ENCODE measurements around the gene ALDOC.

- TF ChIP-seq YY1 (IDR thresholded peaks at IDR 0.05; ENCODE audit: low read depth, low read length) = no peak
- TF ChIP-seq EZH2 (IDR thresholded peaks at IDR 0.05; ENCODE audit: borderline replicate concordance, control insufficient read depth, low read depth, low read length) = no peak
- no peak for TF ChIP-seq CTCF (IDR thresholded peaks at IDR 0.05 in 2 of 3, conservative IDR thresholded peaks at IDR 0.05 in 1 of 3; ENCODE audit: control insufficient read depth in 2 of 3, extremely low read depth in 1 of 3, insufficient read depth in 1 of 3, low read depth in 3 of 3, low read length in 3 of 3)
- TF ChIP-seq ETV6 (conservative IDR thresholded peaks at IDR 0.05 in 1 of 2, IDR thresholded peaks at IDR 0.05 in 1 of 2; ENCODE audit: borderline replicate concordance in 1 of 2, low read depth in 1 of 2) = no peak
- TF ChIP-seq GATAD2B (conservative IDR thresholded peaks at IDR 0.05; ENCODE audit: low read depth) = no peak
- no peak for TF ChIP-seq MYC (IDR thresholded peaks at IDR 0.05; ENCODE audit: insufficient read depth, insufficient read length, insufficient replicate concordance, low read length, severe bottlenecking)
- no peak for TF ChIP-seq CHD2 (IDR thresholded peaks at IDR 0.05; ENCODE audit: borderline replicate concordance, low read depth, low read length)
- TF ChIP-seq, protein P1, sequence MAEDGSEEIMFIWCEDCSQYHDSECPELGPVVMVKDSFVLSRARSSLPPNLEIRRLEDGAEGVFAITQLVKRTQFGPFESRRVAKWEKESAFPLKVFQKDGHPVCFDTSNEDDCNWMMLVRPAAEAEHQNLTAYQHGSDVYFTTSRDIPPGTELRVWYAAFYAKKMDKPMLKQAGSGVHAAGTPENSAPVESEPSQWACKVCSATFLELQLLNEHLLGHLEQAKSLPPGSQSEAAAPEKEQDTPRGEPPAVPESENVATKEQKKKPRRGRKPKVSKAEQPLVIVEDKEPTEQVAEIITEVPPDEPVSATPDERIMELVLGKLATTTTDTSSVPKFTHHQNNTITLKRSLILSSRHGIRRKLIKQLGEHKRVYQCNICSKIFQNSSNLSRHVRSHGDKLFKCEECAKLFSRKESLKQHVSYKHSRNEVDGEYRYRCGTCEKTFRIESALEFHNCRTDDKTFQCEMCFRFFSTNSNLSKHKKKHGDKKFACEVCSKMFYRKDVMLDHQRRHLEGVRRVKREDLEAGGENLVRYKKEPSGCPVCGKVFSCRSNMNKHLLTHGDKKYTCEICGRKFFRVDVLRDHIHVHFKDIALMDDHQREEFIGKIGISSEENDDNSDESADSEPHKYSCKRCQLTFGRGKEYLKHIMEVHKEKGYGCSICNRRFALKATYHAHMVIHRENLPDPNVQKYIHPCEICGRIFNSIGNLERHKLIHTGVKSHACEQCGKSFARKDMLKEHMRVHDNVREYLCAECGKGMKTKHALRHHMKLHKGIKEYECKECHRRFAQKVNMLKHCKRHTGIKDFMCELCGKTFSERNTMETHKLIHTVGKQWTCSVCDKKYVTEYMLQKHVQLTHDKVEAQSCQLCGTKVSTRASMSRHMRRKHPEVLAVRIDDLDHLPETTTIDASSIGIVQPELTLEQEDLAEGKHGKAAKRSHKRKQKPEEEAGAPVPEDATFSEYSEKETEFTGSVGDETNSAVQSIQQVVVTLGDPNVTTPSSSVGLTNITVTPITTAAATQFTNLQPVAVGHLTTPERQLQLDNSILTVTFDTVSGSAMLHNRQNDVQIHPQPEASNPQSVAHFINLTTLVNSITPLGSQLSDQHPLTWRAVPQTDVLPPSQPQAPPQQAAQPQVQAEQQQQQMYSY (CRISPR knock-in tag; IDR thresholded peaks at IDR 0.05) = no peak
- no peak for TF ChIP-seq RAD21 (IDR thresholded peaks at IDR 0.05; ENCODE audit: insufficient read depth, low read depth, low read length)
- TF ChIP-seq BRCA1 (IDR thresholded peaks at IDR 0.05; ENCODE audit: low read depth, low read length) = no peak
- TF ChIP-seq, protein P2, sequence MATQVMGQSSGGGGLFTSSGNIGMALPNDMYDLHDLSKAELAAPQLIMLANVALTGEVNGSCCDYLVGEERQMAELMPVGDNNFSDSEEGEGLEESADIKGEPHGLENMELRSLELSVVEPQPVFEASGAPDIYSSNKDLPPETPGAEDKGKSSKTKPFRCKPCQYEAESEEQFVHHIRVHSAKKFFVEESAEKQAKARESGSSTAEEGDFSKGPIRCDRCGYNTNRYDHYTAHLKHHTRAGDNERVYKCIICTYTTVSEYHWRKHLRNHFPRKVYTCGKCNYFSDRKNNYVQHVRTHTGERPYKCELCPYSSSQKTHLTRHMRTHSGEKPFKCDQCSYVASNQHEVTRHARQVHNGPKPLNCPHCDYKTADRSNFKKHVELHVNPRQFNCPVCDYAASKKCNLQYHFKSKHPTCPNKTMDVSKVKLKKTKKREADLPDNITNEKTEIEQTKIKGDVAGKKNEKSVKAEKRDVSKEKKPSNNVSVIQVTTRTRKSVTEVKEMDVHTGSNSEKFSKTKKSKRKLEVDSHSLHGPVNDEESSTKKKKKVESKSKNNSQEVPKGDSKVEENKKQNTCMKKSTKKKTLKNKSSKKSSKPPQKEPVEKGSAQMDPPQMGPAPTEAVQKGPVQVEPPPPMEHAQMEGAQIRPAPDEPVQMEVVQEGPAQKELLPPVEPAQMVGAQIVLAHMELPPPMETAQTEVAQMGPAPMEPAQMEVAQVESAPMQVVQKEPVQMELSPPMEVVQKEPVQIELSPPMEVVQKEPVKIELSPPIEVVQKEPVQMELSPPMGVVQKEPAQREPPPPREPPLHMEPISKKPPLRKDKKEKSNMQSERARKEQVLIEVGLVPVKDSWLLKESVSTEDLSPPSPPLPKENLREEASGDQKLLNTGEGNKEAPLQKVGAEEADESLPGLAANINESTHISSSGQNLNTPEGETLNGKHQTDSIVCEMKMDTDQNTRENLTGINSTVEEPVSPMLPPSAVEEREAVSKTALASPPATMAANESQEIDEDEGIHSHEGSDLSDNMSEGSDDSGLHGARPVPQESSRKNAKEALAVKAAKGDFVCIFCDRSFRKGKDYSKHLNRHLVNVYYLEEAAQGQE (IDR thresholded peaks at IDR 0.05; ENCODE audit: low read depth, low read length) = no peak
- no peak for TF ChIP-seq EP300 (IDR thresholded peaks at IDR 0.05; ENCODE audit: borderline replicate concordance in 1 of 2, control insufficient read depth in 1 of 2, low read depth in 2 of 2, low read length in 2 of 2)
- no peak for TF ChIP-seq USF2 (IDR thresholded peaks at IDR 0.05; ENCODE audit: borderline replicate concordance, low read depth, low read length)
- TF ChIP-seq CHD1 (IDR thresholded peaks at IDR 0.05; ENCODE audit: low read depth, low read length) = no peak
Measured at GRCh38 chr17:28573966-28574480, 2.7 kb downstream of the ALDOC start.
